NCI-H82 (cell line): ENCODE data around the gene SPIRE1.
"Not testable (repeated sequence)": the region's sequence is repeated elsewhere in the genome, so short reads cannot be mapped to it uniquely, and the experiment has no call there.

Experiments used
- DNase-seq: peaks from one replicate; lab custom pipeline; 2025; lab: John Stamatoyannopoulos, UW

SPIRE1 gene

DNA sequence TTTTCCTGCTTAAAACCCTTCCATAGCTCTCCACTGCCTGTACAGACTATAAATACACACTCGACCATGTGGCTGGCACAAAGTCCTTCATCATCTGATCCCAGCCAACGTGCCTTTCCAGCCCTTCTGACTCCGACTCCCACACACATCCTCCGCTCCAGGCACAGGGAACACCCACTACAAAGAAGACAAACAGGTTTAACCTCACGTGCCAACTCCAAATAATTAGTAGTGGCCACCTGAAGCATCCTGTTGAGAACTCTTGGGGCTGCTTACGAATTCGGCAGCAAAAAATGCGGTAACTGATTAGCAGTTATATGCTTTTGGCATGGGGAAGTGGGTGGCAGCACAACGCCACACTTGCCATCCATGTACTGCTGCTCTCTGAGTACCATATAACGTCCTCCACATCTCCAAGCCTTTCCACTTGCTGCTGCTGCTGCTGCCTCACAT lies 12.1 kb downstream of the SPIRE1 start:
- DNase-seq, result peak; percentile 41

DNA sequence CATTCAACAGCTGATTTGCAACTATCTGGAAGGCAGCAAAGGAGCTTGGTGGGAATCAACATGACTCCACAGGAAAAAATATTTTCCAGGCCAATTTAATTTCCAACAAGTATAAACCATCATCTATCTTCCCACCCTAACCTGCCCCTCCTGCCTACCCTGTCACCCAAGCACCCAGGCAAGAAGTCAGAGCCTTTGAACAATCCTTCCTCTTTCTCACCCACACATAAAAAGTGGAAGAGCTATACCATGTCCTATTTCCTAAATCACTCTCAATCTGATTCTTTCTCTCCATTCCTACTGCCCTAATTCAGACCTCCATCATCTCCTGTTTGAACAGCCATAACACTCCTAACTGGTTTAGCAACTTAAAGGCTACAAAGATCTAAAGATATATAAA lies 12.7 kb downstream of the SPIRE1 start:
- DNase-seq, result no peak

DNA sequence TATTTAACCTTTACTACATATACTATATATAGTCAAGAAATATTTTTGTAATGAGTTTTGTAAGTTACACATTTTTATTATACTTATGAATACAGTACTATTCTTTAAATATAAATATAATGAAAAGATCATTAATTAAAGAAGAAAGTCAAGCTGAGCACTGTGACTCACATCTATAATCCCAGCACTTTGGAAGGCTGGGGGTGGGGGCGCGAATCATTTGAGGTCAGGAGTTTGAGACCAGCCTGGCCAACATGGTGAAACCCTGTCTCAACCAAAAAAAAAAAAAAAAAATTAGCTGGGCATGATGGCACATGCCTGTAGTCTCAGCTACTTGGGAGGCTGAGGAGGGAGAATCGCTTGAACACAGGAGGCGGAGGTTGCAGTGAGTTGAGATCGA lies 14.2 kb downstream of the SPIRE1 start:
- not testable (repeated sequence) for DNase-seq

DNA sequence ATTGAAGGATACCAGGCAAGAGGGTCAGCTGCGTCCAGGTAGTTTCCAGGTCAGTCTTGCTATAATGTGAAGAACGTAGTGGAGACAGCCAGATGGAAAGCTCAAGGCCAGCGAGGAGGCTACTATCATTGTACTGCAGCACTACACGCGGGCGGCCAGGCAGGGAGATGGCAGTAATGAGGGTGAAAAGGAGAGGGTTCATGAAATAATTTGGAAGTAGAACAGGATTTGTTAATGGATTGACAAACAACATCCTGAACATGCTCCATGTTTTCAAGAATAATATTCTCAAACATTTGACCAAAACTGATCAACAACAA lies 17.1 kb downstream of the SPIRE1 start:
- DNase-seq, result no peak

DNA sequence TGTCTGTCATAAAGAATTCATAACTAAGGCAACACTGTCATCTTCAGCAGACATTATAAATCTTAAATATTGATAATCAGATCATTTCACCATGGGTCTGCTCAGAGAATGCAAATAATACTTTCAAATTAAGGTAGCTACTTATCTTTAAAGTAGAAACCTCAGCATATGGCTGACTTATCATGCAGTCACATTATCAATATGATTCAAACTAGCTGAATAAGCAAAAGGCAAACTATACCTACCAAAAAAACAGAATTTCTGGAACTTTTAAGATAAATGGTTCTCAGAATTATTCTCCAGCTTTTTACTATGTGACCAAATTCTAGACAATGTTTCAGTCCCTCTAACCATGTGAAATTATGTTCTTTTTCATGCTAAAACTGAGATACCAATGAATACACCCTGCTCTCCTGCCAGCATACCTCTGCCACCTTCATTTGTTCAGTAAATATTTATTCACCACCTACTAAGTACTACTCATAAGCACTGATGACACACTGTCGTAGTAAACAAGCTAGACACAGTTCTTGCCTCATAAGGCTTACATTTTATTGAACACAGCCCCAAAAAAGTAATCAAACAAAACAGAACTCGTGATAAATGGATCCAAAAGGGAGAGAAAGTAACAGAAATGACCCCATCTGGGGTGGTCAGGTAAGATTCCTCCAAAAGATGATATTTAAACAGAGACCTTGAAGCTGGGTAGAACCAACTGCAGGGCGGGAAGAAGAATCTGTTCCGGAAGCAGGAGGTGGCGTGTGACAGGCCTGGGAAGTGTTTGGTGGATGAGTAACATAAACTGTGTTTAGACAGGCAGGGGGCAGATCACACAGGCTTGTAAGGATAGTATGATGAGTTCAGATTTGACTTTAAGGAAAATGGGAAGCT lies 17.7 kb downstream of the SPIRE1 start:
- DNase-seq, result no peak

DNA sequence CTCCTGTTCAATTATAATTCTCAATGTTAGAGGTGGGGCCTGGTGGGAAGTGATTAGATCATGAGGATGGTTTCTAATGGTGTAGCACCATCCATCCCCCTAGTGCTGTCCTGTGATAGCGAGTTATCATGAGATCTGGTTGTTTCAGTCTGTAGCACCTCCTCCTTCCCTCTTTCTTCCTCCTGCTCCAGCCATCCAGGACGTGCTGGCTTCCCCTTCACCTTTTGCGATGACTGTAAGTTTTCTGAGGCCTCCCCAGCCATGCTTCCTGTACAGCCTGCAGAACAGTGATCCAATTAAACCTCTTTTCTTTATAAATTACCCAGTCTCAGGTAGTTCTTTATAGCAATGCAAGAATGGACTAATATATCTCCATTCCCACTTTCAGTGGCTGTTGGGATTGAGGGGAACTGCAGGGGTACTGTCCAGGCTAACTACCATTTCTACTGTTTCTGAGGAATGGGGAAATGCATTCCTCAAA lies 19.2 kb downstream of the SPIRE1 start:
- DNase-seq, result no peak

DNA sequence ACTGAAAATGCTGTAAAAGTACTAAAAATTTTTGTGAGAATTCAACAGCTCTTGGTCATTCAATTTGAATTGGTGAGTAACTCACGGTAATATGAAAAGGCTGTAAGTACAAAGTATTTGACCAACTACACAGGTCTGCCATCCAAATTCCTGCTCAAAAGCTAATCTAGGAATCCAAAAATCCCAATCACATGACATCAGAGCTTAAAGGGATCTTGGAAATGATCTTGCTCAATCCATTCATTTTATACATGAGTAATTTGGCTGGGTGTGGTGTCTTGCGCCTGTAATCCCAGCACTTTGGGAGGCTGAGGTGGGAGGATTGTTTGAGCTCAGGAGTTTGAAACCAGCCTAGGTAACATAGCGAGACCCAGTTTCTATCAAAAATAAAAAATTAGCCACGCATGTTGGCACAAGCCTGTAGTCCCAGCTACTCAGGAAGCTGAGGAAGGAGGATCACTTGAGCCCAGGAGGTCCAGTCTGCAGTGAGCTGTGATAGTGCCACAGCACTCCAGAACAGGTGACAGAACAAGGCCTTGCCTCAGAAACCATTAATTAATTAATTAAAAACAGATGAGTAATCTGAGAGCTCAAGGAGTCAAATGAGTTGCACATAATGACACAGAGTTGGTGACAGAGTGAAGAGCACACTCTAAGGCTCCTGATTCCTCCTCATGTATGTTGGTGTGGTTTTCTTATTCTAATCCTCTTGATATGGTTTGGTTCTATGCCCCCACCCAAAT lies 19.8 kb downstream of the SPIRE1 start:
- no peak for DNase-seq

DNA sequence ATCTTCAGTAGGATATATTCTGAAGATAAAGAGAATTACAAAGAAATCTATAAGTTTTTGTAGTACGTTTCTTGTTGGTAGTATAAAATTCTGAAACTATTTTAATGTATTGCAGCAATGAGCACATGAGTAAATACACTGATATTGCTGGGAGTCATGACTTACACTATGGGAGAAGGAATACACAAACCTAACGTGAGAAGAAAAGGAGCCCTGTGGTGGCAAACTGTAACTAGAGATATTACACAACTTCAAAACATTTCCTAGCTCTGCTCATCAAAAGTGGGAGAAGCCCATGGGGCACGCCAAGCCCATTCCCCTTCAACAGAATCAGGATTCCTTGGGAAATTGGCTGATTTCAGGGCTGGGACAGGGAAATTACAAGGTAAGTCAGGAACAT lies 20.5 kb downstream of the SPIRE1 start:
- no peak for DNase-seq

DNA sequence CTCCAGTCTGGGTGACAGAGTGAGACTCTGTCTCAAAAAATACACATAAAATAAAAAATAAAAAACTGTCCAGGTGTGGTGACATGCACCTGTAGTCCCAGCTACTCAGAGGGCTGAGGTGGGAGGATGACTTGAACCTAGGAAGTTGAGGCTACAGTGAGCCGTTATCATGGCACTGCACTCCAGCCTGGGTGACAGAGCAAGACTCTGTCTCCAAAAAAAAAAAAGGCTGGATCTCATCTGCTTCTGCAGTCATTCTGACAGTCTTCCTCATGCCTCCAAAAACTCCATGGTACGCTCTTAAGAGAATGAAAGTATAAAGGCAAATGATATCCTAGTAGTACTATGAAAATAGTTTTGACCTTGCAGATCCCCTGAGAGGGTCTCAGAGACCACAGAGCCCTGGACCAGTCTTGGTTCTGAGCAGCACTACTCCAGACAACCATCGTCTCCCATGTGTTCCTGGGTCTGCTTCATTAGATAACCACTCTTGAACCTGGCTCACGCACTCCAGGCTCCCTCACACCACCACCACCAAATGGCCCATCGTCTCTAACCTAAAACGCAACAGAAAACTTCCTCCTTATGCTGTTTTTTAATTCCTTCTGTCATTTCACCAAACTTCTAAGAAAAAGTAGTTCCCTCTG lies 26.0 kb downstream of the SPIRE1 start:
- no peak for DNase-seq

DNA sequence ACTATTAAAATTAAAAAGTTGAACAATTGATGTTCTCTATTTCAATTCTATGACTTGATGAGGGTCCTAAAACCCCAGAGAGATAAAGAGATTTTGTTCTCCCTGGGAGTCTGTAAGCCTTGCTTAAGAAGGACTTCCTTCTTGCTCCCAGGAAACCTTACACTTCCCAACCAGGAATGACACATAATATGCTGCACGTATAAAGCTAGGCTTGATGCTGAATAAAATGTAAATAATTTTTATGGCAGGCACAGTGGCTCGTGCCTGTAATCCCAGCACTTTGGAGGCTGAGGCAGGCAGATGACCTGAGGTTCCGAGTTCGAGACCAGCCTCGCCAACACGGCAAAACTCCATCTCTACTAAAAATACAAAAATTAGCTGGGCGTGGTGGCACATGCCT lies 27.8 kb downstream of the SPIRE1 start:
- no peak for DNase-seq

DNA sequence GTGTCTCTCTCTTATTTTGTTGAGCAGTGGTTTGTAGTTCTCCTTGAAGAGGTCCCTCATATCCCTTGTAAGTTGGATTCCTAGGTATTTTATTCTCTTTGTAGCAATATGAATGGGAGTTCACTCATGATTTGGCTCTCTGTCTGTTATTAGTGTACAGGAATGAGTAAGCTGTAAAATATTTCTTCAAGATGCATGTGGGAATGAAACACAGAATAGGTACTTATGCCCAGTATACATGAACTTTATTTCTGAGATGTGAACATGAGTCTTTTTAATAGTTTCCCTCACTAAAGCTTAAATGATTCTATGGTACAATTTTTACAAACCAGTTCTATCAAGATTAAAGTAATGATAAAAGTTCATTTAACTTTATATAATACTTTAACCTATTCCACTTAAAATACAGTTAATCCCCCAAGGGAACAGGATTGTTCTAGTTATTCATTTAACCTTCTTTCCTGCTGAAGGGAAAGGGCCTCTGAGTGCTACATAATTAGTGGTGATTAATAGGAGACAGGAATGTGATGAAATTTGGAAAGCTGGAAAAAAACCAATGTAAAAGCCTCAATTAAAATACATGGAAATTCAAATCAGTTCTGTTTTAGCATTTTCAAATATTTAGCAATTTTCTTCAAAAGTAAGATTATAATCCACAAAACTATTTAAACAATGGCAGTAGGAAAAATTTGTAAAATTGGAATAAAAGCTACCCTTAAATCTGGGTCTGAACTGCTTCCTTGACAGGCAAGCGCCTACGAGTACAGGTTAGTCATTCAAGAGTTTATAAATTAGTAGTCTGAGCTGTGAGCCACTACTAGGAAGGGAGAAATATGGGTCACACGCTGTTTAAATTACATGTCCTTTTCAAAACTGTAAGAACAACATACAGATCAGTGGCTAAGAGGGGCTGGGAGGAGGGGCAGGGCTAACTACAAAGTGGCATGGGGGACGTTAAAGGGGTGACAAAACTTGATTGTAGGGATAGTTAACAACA lies 28.9 kb downstream of the SPIRE1 start:
- DNase-seq, result no peak

DNA sequence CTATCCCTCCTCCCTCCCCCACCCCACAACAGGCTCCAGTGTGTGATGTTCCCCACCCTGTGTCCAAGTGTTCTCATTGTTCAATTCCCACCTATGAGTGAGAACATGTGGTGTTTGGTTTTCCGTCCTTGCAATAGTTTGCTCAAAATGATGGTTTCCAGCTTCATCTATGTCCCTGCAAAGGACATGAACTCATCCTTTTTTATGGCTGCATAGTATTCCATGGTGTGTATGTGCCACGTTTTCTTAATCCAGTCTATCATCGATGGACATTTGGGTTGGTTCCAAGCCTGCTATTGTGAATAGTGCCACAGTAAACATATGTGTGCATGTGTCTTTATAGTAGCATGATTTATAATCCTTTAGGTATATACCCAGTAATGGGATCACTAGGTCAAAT lies 30.7 kb downstream of the SPIRE1 start:
- DNase-seq, result not testable (repeated sequence)

DNA sequence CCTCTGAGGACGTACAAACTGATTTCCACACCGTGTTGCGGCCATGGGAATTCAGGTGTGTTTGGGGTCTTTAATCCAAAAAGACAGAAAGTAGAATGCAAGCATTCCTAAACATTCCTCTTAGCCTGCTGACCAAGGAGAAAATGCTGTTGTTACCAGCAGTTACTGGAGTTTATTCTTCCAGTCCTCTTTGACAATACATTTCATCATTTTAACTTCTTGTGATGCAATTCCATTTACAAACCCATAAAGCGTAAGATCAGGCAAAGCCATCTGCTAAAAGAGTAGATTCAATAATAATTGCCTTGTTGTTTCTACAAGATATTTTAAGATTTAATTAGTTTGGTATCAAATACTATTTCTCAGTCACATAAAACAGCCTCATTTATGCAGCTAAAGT lies 32.7 kb downstream of the SPIRE1 start:
- DNase-seq, result no peak

DNA sequence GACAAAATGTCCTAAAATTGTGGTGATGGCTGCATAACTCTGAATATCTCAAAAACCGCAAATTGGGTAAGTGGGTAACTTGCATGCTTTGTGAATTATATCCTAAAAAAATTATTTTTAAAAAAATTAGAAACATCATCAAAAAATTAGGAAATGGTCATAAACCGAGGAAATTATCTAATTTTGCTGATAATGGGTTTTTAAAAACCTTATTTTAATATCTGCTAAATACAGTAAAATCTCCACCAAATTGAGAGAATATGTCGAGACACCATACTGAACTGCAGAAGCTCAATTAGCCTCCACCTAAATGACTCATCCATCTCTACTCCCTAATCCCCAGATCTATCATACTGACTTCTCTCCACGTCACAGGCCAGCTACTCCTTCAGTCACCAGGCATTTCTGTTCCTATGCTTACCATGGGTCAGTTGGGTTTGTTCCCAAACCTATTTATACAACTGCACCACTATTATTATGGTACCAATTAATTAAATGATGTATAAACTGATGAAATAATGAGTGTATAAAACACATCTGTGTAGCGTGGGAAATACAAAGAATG lies 36.1 kb downstream of the SPIRE1 start:
- DNase-seq, result peak; percentile 79

DNA sequence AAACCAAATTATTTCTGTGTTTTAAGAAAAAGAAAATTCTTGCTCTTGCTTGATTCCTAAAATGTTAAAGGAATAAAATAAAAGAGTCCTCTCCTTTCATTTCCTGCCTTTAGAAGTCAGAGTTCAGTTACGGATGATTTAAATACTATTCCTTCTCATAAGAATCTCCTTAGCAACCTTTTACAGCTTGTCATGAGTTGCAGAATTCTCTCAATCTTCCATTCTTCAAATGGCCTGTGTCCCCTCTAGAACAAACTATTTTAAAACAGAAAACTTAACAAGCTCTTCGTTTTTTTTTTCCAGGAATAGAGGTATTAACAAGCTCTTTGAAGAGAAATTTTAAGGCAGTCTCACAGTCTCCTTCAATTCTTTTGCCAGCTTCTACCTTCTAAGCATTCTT lies 42.2 kb downstream of the SPIRE1 start:
- no peak for DNase-seq

DNA sequence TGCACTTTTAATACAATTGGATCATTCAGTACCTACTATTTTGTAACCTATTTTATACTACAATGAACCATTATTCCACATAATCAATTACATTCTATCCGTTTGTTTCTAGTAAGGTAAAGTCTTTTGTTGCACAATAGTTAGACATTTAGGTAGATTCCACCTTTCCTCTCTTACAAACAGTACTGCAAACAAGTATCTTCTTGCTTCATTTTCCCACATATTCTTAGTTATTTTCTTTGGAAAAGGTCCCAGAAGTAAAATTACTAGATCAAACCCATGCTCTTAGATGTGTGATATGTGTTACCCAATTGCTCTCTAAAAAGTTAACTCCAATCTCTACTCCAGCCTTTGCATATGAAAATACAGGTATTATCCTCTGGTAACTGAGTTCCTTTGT lies 49.6 kb downstream of the SPIRE1 start:
- no peak for DNase-seq

DNA sequence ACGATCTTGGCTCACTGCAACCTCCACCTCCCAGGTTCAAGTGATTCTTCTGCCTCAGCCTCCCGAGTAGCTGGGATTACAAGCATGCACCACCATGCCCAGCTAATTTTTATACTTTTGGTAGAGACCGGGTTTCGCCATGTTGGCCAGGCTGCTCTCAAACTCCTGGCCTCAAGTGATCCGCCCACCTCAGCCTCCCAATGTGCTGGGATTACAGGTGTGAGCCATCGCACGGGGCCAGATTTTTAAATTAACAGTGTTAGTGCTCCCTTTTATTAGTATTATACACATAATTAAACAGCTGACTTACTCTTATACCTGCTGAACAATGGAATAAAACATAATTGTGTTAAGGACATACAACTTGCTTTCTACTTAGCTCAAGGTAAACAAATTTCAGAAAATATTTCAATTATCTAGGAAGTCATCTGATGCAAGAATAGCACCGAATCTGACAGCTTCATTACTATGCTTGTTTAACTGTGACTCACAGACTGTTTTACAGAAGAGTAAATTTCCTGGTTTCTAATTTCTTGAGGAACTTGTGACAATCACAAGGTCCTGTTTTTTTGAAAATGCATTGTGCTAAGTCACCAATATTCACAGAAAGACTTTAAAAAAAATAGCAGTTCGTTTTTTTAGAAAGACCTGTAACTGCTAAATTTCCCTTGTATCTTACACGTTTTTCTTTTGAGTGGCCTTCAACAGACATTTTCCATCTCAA lies 51.2 kb downstream of the SPIRE1 start:
- no peak for DNase-seq

DNA sequence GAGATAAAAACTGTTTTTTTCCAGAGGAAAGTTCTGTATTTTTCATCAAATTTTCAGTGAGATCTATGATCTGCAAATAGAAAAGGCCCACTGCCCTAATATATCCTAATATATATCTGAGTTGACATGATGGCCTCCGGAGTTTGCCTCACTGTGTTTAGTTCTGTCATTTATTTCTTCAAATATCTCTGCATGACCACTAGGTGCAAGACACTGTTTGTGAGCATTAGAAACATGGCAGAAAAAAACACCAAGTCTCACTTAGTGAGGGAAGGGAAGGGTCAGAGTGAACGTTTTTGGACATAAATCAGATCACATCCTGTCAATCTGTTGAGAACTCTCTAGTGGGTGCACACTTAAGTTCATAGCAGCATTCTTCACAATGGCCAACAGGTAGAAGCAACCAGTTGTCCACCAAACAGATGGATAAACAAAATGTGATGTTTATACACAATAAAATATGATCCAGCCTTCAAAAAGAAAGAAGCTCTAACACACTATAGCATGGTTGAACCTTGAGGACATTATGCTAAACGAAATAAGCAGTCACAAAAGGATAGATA lies 53.4 kb downstream of the SPIRE1 start:
- no peak for DNase-seq

DNA sequence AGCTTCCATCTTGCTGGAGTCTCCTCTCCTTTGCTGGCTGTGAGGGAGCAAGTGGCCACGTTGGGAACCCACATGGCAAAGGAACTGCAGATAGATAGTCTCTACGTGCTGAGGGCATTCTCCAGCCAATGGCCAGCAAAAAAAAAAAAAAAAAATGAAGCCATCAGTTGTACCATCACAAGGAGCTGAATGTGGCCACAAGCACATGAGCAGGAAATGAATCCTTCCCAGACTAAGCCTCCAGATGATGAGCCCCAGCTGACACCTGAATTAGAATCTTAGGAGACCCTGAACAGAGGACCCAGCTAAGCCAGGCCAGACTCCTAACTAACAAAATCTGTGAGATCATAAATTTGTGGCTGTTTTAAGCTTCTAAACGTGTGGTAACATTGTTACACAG lies 57.9 kb downstream of the SPIRE1 start:
- no peak for DNase-seq

DNA sequence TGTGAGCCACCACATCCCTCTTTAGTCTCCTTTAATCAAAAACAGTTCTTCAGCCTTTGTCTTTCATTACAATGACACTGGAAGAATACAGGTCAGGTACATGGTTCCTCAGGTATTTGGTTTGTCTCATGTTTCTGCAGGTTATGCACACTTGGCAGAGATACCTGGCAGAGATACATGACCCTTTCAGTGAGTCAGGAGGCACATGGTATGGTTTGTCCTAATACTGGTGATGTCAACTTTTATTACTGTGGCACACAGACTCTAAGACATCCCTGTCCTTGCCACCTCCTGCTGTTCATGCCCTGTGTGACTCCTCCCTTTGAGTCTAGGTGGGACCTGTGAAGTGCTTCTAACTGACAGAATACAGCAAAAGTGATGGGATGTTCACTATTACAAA lies 58.4 kb downstream of the SPIRE1 start:
- DNase-seq, result no peak
